ENCODE measurements around the gene TRAF3IP1.

The TRAF3IP1 gene

DNA sequence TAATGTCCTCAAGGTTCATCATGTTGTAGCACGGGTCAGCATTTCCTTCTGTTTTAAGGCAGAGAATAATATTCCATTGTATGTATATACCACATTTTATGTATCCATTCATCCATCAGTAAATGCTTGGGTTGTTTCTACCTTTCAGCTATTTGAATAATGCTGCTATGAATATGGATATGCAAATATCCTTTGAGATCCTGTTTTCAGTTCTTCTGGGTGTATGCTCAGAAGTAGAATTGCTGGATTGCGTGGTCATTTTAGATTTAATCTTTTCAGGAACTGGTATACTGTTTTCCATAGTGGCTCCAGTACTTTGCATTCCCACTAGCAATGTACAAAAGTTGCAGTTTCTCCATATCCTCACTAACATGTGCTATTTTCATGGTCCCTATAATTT, 93.0 kb downstream of the TRAF3IP1 start:
- no peak for DNase-seq (ENCODE audit: extremely low read depth, low read depth)
- TF ChIP-seq, protein P1, sequence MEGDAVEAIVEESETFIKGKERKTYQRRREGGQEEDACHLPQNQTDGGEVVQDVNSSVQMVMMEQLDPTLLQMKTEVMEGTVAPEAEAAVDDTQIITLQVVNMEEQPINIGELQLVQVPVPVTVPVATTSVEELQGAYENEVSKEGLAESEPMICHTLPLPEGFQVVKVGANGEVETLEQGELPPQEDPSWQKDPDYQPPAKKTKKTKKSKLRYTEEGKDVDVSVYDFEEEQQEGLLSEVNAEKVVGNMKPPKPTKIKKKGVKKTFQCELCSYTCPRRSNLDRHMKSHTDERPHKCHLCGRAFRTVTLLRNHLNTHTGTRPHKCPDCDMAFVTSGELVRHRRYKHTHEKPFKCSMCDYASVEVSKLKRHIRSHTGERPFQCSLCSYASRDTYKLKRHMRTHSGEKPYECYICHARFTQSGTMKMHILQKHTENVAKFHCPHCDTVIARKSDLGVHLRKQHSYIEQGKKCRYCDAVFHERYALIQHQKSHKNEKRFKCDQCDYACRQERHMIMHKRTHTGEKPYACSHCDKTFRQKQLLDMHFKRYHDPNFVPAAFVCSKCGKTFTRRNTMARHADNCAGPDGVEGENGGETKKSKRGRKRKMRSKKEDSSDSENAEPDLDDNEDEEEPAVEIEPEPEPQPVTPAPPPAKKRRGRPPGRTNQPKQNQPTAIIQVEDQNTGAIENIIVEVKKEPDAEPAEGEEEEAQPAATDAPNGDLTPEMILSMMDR (IDR thresholded peaks at IDR 0.05; ENCODE audit: low read depth, low read length): no peak

DNA sequence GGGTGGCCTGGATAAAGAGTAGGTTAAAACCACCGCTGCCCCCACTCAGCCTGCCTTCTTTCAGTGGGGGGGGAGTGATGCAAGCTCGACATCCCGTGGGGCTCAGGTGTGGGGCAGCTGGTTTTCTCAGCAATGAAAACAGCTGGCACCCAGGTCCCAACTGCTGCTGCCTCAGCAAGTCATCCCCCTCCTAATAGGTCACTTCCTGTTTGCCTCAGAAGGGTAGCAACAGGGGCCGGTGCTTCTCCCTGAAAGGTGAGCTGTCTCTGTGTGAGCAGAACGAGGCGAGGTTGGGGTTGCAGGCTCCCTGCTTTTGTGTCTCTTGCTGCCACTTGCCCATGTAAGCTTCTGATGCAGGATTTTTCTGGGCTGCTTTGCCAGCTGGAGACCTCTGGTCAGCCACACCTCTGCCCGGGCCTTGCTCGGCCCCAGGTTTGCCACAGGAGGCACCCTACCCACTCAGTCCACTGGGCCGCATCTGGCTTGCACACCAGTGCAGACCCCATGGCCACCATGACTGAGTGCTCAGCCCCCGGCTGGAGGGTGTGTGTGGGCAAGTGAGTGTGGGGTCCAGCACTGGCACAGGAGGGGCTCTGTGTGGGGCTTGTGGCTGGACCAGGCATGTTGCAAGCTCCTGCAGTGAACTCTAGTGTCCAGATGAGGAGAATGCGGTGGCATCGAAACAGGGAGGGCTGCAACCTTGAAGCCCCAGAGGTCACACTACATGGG, 94.9 kb downstream of the TRAF3IP1 start:
- TF ChIP-seq, protein P1 (IDR thresholded peaks at IDR 0.05; ENCODE audit: low read depth, low read length): no peak
- no peak for DNase-seq (ENCODE audit: extremely low read depth, low read depth)

DNA sequence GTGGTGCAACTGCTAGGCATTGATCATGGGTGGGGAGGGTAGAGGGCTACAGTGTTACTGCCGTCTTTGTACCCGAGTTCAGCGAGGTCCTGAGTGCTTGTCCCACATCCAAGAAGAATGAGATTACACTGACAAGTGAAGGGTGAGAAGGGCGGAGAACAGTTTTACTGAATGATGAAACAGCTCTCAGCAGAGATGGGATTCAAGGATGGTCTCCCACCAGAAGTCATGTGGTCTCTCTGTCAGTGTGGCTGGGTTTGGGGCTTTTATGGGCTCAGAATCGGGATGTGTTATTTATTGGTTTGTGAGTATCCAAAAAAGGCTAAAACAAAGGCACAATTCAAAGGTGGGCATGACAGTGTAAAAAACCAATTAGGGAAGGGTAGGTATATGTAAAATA, 95.6 kb downstream of the TRAF3IP1 start:
- no peak for DNase-seq (ENCODE audit: extremely low read depth, low read depth)
- TF ChIP-seq, protein P1 (IDR thresholded peaks at IDR 0.05; ENCODE audit: low read depth, low read length): no peak

DNA sequence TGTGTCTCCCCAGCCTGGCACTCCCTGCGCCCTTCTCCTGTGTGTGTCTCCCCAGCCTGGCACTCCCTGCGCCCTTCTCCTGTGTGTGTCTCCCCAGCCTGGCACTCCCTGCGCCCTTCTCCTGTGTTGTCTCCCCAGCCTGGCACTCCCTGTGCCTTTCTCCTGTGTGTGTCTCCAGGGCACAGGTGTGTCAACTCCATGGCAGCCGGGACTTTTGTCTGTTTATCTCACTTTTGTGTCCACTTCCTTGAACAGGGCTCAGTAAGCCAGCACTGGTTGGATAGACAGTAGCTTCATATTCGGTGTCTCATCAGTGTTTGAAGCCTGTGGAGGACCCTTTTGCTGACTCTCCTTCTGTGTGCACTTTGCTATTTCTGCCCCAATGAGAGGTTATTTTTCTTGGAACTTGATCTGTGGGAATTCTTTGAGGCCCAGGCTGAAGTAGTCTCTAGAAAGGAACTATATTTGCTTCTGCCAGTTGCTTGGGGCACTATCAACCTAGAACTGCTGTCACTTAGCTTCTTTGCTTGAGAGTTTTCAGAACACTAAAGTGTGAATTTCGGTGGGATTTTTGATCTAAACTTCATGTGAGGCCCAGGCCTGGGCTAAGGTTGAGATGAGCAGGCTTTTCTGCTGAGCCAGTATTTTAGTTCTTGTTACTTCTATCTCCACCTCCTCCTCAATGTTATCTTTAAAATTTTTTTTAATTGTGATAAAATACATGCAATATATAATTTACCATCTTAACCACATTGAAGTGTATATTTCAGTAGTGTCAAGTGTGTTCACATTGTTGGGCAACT, 98.1 kb downstream of the TRAF3IP1 start:
- TF ChIP-seq, protein P1 (IDR thresholded peaks at IDR 0.05; ENCODE audit: low read depth, low read length): no peak
- no peak for DNase-seq (ENCODE audit: extremely low read depth, low read depth)

DNA sequence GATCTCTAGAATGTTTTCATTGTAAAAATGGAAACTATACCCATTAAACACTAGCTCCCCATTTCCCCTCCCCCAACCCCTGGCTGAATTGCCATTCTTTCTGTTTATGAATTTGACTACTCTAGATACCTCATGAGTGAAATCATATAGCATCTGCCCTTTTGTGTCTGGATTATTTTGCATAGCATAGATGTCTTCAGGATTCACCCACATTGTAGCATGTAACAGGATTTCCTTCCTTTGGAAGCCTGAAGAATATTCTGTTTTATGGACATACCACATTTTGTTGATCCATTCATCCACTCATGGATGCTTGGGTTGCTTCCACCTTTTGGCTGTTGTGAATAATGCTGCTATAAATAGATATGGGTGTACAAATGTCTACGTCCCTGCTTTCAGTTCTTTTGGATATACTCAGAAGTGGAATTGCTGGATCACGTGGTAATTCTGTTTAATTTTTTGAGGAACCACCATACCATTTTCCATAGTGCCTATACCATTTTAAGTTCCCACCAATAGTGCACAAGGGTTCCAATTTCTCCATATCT, 98.8 kb downstream of the TRAF3IP1 start:
- TF ChIP-seq, protein P1 (IDR thresholded peaks at IDR 0.05; ENCODE audit: low read depth, low read length): no peak
- no peak for DNase-seq (ENCODE audit: extremely low read depth, low read depth)

DNA sequence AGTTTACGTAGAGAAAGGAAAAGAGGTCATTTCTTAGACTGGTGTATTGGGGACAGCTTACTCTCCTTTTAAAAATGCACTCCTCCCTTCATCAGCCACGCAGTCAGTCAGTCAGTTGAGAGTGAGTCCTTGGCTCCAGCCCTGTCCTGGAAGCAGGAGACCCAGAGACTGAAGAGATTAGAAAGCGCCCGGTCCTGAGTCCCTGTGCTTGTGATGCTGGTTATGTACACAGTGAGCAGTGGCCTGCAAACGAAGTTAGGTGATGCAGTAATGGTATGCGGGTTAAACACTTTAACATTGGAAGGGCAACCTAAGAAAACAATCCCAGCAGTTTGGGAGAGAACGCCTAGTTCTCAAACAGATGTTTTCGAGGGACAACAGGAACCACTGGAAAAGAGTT, 100.1 kb downstream of the TRAF3IP1 start:
- no peak for DNase-seq (ENCODE audit: extremely low read depth, low read depth)
- TF ChIP-seq, protein P1 (IDR thresholded peaks at IDR 0.05; ENCODE audit: low read depth, low read length): no peak

Data from AG09319 (cell line).